Upper lobe of left lung (tissue), 6 donors: Measurements from ENCODE around the gene COQ4. TPM values are rescaled to one million over a fixed set of nuclear protein-coding genes. Genes with fewer than 3 reads are reported as not detected.

ENCODE experiments used
- ATAC-seq, 2 donors: fragments of 200-7000 bp; cut with Tn5 transposase; one replicate each; pipeline ENCODE4 v1.9.1; 2022; ENCODE audit warnings: mild to moderate bottlenecking in 2 of 2, moderate library complexity in 2 of 2; ENCODE audit not compliant: low FRiP score in 2 of 2
- DNase-seq, 2 donors: peaks; one replicate each; pipeline ENCODE4 v3.0.0-alpha.2; 2019 to 2020
- H3K27ac ChIP-seq, 4 donors: fragments of 200-600 bp; sonication (generic); one replicate each; pipeline ENCODE4 v1.5.1; 2016 to 2019
- H3K27me3 ChIP-seq, 4 donors: fragments of 200-600 bp; sonication (generic); one replicate each; pipeline ENCODE4 v1.5.1; 2017 to 2019
- H3K36me3 ChIP-seq, 4 donors: fragments of 200-600 bp; sonication (generic); one replicate each; pipeline ENCODE4 v1.5.1; 2016 to 2019
- H3K4me1 ChIP-seq, 4 donors: fragments of 200-600 bp; sonication (generic); one replicate each; pipeline ENCODE4 v1.5.1; 2018 to 2019
- H3K4me3 ChIP-seq, 4 donors: fragments of 200-600 bp; sonication (generic); one replicate each; pipeline ENCODE4 v1.5.1; 2017 to 2019; ENCODE audit warnings: mild to moderate bottlenecking in 2 of 4, moderate library complexity in 1 of 4
- H3K9me3 ChIP-seq, 4 donors: fragments of 200-600 bp; sonication (generic); one replicate each; pipeline ENCODE4 v1.5.1; 2018 to 2019
- EP300 ChIP-seq, 4 donors: sonication (generic); formaldehyde crosslinking; IDR thresholded peaks; one replicate each; pipeline ENCODE4 v1.5.1; 2017; ENCODE audit warnings: antibody characterized with exemption in 4 of 4, control low read depth in 2 of 4
- POLR2A ChIP-seq, 4 donors: fragments of 450-650 bp; IDR thresholded peaks; one replicate each; pipeline ENCODE4 v1.5.1; 2016 to 2017; ENCODE audit warnings: antibody characterized with exemption in 4 of 4, mild to moderate bottlenecking in 2 of 4
- POLR2AphosphoS5 ChIP-seq, 2 donors: sonication (generic); formaldehyde crosslinking; IDR thresholded peaks; one replicate each; pipeline ENCODE4 v1.5.1; 2017; ENCODE audit warnings: antibody characterized with exemption in 2 of 2
- WGBS, 2 donors: methylation state at CpG; one replicate each; pipeline ENCODE4 v1.1.5; 2017 to 2018; 5-methylcytosine and 5-hydroxymethylcytosine counted together
- total RNA-seq, 6 donors: library from RNA; depleted of rRNA in 4 of 6; stranded (reverse); fragments of >200 nt in 4 of 6; gene quantifications; one replicate each; pipeline versions ENCODE4 v1.1.0 to v1.2.1, GENCODE V29; 2016 to 2021
- TF ChIP-seq, protein P1 (sequence below), 6 experiments: fragments of 450-650 bp in 4 of 6; fragments of 200-600 bp in 2 of 6; sonication (generic) in 2 of 6; IDR thresholded peaks; one replicate each; pipeline ENCODE4 v1.5.1; 2016 to 2019; ENCODE audit warnings: antibody characterized with exemption in 6 of 6
- donor health status: DM: no; HTN: no; CAD: no; lungs with moderate emphysema.
- donor health status: DM: no; HTN: yes; CAD: no; lungs with severe emphysema.

Gene COQ4
- total RNA-seq, 6 donors from 2014 or later: 36.1 to 83.8 (median 55.2) TPM

- Histone ChIP-seq H3K36me3 (peaks cover 3 to 46% (median 19%) of the 10 kb centered on the region in 4 donors), H3K4me1 (peaks cover 12 to 14% (median 13%) of the 10 kb centered on the region in 4 donors), H3K4me3 (no peak overlapping the region), H3K9me3 (no peaks in the 10 kb centered on the region), H3K27me3 (no peaks in the 10 kb centered on the region), H3K27ac (no peak overlapping the region)
- DNase-seq: no peak
- 85 to 86% methylated on average over 5 of the region's 5 CpGs for WGBS, 2 donors
- TF ChIP-seq POLR2A (IDR thresholded peaks at IDR 0.05) (no peak), POLR2AphosphoS5 (IDR thresholded peaks at IDR 0.05) (no peak), EP300 (IDR thresholded peaks at IDR 0.05) (no peak)
- TF ChIP-seq, protein P1, sequence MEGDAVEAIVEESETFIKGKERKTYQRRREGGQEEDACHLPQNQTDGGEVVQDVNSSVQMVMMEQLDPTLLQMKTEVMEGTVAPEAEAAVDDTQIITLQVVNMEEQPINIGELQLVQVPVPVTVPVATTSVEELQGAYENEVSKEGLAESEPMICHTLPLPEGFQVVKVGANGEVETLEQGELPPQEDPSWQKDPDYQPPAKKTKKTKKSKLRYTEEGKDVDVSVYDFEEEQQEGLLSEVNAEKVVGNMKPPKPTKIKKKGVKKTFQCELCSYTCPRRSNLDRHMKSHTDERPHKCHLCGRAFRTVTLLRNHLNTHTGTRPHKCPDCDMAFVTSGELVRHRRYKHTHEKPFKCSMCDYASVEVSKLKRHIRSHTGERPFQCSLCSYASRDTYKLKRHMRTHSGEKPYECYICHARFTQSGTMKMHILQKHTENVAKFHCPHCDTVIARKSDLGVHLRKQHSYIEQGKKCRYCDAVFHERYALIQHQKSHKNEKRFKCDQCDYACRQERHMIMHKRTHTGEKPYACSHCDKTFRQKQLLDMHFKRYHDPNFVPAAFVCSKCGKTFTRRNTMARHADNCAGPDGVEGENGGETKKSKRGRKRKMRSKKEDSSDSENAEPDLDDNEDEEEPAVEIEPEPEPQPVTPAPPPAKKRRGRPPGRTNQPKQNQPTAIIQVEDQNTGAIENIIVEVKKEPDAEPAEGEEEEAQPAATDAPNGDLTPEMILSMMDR (IDR thresholded peaks at IDR 0.05): no peak
- ATAC-seq: no peak
These were observed 53.2 kb downstream of the COQ4 start for GRCh38 chr9:128375865-128376264.

DNA sequence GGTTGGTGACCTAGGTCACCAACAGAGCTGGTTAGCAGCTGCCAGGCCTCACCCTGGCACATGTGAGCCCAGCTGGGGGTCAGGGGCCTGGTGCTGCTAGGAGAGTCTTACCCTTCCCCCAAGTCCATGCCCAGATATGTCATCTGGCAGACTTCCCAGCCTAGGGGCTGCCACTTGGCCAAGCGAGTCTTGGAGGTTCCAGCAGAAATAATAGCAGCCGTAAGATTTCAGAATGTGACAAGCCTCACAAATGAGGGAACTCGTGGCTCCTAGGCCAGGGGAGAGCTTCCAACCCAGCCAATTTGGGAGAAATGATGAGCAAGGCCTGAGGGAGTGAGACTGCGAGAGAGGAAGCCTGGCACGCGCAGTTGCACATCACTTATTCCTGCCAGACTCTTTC lies 59.6 kb downstream of the COQ4 start:
- peaks cover 3 to 83% (median 43%) of the 10 kb centered on the region in 4 donors for H3K36me3 ChIP-seq

GRCh38 chr9:128383007-128383753 lies 60.5 kb downstream of the COQ4 start:
- TF ChIP-seq, protein P1 (IDR thresholded peaks at IDR 0.05): no peak
- no peak for TF ChIP-seq POLR2A (IDR thresholded peaks at IDR 0.05)
- TF ChIP-seq POLR2AphosphoS5 (IDR thresholded peaks at IDR 0.05): no peak
- no peak for TF ChIP-seq EP300 (IDR thresholded peaks at IDR 0.05)
- peaks cover 5 to 84% (median 47%) of the 10 kb centered on the region in 4 donors for H3K36me3 ChIP-seq
- 79% methylated on average over 9 of the region's 9 CpGs for WGBS, 2 donors
- peaks cover 0 to 4% (median 0%) of the 10 kb centered on the region in 4 donors for H3K4me1 ChIP-seq
- DNase-seq (no peak), ATAC-seq (no peak)
- no peak overlapping the region for H3K27ac ChIP-seq
- H3K9me3 ChIP-seq: no peaks in the 10 kb centered on the region
- no peaks in the 10 kb centered on the region for H3K27me3 ChIP-seq
- H3K4me3 ChIP-seq: no peak overlapping the region

More for the DNA sequence above, 59.6 kb downstream of the COQ4 start:
- peaks cover 0 to 4% (median 0%) of the 10 kb centered on the region in 4 donors for H3K4me1 ChIP-seq
- ATAC-seq: no peak
- no peak overlapping the region for H3K27ac ChIP-seq
- TF ChIP-seq POLR2AphosphoS5 (IDR thresholded peaks at IDR 0.05): no peak
- no peak for TF ChIP-seq POLR2A (IDR thresholded peaks at IDR 0.05)
- TF ChIP-seq EP300 (IDR thresholded peaks at IDR 0.05): no peak
- TF ChIP-seq, protein P1 (IDR thresholded peaks at IDR 0.05): no peak
- 80 to 83% methylated on average over 6 of the region's 6 CpGs for WGBS, 2 donors
- H3K9me3 ChIP-seq: no peaks in the 10 kb centered on the region
- no peak for DNase-seq
- H3K4me3 ChIP-seq: no peak overlapping the region
- no peaks in the 10 kb centered on the region for H3K27me3 ChIP-seq

Other genes with a start within 250 kb of the COQ4 start
- 100 to 1,000 TPM in 1 of 6 donors, 10 to 100 TPM in 5; 45.9 to 116 (median 61.1) TPM for gene PTGES2, start 195.1 kb upstream of the COQ4 start, total RNA-seq
- 100 to 1,000 TPM in 2 of 6 donors, 10 to 100 TPM in 3, 1 to 10 TPM in 1; 9.0 to 193 (median 38.2) TPM for gene LCN2, start 173.4 kb upstream of the COQ4 start, total RNA-seq
- 100 to 1,000 TPM in 3 of 6 donors, 10 to 100 TPM in 3; 62.4 to 204 (median 102) TPM for gene BBLN, start 162.6 kb upstream of the COQ4 start, total RNA-seq
- gene CIZ1, start 131.3 kb upstream of the COQ4 start, total RNA-seq: 100 to 1,000 TPM in 3 of 6 donors, 10 to 100 TPM in 3; 53.4 to 136 (median 95.5) TPM
- 10 to 100 TPM in 2 of 6 donors, 1 to 10 TPM in 4; 1.4 to 17.8 (median 7.9) TPM for gene DNM1, start 119.5 kb upstream of the COQ4 start, total RNA-seq
- 100 to 1,000 TPM in 2 of 6 donors, 10 to 100 TPM in 4; 78.4 to 138 (median 93.8) TPM for gene GOLGA2, start 46.8 kb upstream of the COQ4 start, total RNA-seq
- 10 to 100 TPM; 13.7 to 28.3 (median 22.8) TPM for gene SWI5, start 46.6 kb upstream of the COQ4 start, total RNA-seq
- 10 to 100 TPM in 3 of 6 donors, 1 to 10 TPM in 3; 6.9 to 24.1 (median 9.7) TPM for gene TRUB2, start 392 bp upstream of the COQ4 start, total RNA-seq
- 10 to 100 TPM; 17.8 to 30.1 (median 19.5) TPM for gene SLC27A4, start 17.7 kb downstream of the COQ4 start, total RNA-seq
- 10 to 100 TPM; 11.1 to 57.9 (median 28.7) TPM for gene URM1, start 48.5 kb downstream of the COQ4 start, total RNA-seq
- gene CERCAM, start 98.0 kb downstream of the COQ4 start, total RNA-seq: 10 to 100 TPM in 5 of 6 donors, 1 to 10 TPM in 1; 9.2 to 47.1 (median 15.4) TPM
- gene ODF2, start 133.2 kb downstream of the COQ4 start, total RNA-seq: 10 to 100 TPM; 12.2 to 50.3 (median 22.5) TPM
- gene GLE1, start 181.9 kb downstream of the COQ4 start, total RNA-seq: 10 to 100 TPM; 19.0 to 36.7 (median 24.5) TPM
- gene SPTAN1, start 229.7 kb downstream of the COQ4 start, total RNA-seq: 100 to 1,000 TPM; 254 to 547 (median 401) TPM